HUDEP-2 (cell line): Measurements from ENCODE around the gene CENPF.
"Not testable (repeated sequence)": the region's sequence is repeated elsewhere in the genome, so short reads cannot be mapped to it uniquely, and the experiment has no call there.

Experiments
- DNase-seq, 76 experiments: peaks; one replicate each; lab custom pipeline; 2025; ENCODE audit not compliant: unreplicated experiment in 76 of 76; lab: John Stamatoyannopoulos, UW

CENPF gene, protein sequence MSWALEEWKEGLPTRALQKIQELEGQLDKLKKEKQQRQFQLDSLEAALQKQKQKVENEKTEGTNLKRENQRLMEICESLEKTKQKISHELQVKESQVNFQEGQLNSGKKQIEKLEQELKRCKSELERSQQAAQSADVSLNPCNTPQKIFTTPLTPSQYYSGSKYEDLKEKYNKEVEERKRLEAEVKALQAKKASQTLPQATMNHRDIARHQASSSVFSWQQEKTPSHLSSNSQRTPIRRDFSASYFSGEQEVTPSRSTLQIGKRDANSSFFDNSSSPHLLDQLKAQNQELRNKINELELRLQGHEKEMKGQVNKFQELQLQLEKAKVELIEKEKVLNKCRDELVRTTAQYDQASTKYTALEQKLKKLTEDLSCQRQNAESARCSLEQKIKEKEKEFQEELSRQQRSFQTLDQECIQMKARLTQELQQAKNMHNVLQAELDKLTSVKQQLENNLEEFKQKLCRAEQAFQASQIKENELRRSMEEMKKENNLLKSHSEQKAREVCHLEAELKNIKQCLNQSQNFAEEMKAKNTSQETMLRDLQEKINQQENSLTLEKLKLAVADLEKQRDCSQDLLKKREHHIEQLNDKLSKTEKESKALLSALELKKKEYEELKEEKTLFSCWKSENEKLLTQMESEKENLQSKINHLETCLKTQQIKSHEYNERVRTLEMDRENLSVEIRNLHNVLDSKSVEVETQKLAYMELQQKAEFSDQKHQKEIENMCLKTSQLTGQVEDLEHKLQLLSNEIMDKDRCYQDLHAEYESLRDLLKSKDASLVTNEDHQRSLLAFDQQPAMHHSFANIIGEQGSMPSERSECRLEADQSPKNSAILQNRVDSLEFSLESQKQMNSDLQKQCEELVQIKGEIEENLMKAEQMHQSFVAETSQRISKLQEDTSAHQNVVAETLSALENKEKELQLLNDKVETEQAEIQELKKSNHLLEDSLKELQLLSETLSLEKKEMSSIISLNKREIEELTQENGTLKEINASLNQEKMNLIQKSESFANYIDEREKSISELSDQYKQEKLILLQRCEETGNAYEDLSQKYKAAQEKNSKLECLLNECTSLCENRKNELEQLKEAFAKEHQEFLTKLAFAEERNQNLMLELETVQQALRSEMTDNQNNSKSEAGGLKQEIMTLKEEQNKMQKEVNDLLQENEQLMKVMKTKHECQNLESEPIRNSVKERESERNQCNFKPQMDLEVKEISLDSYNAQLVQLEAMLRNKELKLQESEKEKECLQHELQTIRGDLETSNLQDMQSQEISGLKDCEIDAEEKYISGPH (N-terminal part only)

DNA sequence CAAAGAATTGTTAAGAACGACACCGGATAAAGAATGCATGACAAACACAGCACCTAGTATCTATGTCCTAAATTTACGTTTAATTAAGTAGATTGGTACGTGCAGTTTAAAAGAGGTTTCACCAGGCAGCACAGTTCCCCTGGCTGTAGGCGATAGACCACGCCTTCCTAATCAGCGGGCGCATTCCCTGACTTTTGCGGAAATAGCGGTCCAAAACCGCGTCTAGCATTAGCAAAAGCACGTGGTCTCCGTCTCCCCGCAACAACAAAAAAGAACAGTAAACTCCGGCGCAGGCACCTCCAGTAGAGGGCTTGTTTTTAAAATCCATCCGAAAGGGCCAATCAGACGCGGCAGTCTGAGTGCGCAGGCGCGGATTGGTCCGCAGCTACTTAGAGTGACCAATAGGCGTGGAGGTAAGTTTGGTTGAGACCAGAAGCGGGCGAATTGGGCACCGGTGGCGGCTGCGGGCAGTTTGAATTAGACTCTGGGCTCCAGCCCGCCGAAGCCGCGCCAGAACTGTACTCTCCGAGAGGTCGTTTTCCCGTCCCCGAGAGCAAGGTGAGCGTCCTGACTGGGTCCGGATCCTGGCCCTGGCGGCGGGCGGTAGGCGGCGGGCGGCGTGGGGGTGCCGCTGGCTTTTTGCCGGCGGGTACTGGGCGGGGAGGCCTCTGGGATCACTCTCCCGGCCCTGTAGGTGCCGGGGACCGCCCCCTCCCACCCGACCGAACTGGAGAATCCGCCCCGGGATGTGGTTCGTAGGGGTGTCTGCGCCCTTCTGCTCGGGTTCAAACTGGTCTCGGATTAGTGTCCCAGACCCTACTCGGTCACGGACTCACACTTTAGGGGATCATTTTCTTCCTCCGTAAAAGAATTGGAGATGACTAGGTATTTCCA lies at the start of gene CENPF:
TSS of gene CENPF (plus strand) at position 432 of the 894 bp plus-strand sequence. CDS start 10,560 bp downstream, outside the sequence.
- DNase-seq: peak in 75 of 76 experiments; percentile 30 to 98 (median 93)

DNA sequence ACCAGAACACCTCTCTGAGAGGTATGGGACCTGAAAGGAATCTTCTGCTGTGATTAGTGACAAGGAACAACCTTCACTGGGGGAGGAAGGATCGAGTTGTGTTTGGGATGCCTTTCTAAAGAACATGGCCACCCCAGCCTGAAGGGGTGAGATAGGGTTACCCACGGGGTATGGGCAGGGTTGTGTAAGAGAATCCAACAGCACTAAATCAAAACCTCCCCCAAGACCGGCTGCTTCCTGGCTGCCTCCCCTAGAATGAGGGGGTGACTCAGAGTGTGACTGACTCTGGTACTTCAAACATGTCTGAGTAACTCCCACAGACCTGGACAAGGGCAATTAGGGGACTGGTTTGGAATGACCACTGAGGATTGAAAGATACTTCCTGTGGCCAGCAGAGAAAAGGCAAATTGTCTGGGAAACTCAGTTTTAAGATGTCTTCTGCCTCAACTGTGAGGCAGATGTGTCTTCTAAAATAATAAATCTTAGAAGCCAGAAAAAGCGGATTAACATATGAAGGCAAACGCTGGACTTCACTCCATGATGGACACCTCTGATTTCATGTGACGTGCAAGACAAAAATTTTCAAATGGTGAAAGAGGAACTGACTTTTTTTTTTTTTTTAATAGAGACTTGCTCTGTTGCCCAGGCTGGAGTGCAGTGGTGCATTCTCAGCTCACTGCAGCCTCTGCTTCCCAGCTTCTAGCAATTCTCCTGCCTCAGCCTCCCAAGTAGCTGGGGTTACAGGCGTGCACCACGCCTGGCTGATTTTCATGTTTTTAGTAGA lies 44.9 kb upstream of the CENPF start:
- DNase-seq: no peak

DNA sequence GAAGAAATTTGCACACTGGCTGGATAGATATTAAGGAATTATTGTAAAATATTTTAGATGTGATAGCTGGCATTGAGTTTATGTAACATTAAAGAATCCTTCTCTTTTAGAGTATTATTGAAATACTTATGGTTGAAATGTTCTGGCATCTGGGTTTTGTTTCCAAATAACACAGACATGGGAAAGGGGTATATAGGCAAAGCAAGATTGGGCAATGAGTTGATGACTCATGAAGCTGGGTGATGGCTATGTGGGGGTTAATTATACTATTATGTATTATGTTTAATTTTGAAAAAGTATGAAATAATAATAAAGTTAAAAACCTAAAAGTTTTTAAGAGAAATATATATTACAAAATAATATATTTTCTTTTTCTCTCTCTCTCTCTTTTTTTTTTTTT lies 39.1 kb upstream of the CENPF start:
- DNase-seq: no peak

DNA sequence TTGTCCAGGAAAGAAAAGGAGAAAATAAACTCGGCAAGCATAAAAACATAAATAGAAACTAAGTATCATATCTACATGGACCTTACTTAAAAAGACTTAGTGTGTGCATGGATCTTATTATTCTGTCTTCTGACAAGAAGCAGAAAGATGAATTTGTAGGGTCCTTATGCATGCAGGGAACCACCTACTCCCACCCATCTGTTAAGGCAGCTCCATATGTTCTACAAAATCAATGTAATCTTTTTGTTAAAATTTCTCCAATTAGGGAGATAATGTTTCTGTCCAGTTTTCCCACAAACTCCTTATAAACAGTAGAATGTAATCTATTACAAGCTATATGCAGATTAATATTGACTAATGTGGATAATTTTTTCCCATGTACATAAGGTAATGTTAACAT lies 37.7 kb upstream of the CENPF start:
- no peak for DNase-seq

DNA sequence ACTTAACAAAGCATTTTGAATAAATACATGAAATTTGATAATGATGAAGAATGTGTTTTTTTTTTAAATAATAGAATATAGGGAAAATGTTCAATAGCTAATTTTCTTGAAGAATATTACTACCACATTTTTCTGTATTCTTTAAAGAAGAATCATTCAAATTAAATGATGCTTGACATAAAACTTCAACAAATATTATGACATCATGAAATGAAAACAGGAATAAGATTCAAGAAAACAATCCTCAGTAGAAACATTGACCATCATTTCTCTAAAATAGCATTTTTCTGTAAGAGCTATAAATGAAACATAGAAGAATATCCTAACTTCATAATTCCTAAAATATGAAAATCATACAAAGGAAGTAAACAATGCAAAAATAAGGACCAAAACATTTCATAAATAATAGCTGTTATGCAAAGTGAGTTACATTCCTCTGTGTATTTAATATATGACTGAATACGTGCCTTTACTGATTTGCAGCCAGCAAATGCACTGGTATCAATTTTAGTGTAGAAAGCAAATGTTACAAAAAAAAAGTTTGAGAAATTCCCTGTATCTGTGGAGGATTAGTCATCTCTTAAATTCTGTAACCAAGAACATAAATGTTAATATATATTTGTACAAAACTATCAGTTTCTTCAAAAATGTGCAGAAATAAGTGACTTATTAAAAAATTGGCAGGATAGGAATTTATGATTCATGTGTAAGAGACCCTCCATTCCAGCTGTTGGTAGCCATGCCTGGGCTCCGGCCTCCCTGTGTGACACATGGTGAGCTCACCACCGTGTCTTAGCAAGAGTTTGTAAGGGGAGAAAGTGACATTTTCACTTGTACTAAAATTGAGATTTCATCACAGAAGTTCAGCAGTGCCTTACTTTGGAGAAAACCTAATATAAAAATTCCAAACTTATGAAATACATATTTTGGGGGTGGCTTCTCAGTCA lies 36.6 kb upstream of the CENPF start:
- no peak for DNase-seq

DNA sequence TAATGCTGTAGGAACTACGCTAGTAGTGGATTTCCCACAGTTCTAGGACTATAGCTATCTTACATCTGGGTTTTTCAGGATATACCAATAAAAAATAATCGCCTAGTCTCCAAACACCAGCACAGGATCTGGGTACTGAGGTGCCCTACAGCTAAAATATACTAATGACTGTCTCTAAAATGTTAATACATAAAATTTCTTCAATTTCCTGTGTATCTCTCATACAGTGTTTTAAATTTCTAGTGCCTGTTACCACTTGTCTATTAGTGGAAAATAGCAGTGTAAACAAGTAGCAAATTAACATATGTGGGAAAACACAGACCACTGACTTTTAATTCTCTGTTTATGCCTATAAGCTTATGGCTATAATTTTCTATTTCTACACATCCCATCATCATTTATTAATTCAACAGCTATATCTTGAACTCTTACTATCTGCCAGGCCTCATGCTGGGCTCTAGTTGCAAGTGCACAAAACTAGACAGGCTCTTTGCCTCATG lies 35.5 kb upstream of the CENPF start:
- DNase-seq: no peak

DNA sequence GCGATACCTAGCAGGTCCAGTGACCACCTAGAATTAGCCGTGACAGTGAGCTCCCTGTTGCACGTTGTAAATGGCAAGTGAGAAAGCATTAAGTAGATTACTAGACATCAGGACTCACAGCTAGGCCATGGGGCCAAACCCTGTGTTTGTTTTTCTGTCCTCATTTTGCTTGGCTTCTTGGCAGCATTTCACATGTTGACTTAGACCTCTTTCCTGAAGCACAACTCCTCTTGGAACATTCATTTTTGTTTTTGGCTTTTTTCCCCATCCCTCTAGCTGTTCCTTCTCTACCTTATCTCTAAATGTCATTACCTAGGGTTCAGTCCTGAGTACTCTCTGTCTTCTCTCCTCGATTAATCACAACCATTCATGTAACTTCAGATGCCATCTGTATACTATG lies 34.7 kb upstream of the CENPF start:
- no peak for DNase-seq

DNA sequence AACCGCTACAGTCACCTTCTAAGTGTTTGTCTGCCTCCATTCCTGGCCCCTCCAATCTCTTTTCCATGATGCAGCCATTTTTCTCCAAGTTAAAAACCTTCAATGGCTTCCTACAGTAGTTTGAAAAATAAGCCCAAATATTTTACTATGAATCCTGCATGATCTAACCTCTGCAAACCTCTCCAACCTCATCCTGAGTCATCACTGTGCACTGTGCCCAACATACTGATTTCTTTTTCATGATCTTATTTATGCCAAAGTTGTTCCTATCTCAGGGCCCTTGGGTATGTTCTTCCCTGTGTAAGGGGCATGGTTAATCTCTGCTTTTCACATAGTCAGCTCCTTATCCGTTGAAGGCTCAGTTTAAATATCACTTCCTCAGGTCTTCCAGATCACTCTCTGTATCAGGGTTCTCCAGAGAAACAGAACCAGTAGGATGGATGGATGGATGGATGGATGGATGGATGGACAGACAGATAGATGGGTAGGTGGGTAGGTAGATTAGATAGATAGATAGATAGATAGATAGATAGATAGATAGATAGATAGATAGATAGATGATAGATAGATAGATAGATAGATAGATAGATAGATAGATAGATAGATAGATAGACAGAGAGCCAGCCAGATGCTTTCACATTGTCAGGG lies 33.5 kb upstream of the CENPF start:
- no peak for DNase-seq

DNA sequence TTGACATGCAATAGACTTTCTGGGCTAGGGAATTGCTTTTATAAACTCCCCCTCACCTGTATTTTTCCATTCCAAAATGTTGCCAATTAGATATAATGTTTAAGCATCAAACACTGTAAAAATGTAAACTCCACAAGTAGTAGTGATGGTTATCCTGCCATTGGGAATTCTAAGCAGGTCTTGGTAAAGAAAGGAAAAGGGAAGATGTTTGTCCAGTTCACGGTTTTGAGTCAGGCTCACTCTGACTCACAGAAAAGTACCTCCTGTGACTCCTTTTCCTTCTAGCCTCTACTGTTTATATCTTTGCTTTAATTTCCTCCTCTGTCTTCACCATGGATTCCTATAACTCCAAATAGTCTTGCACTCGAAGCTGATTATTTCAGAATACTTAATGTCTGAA lies 32.6 kb upstream of the CENPF start:
- no peak for DNase-seq

DNA sequence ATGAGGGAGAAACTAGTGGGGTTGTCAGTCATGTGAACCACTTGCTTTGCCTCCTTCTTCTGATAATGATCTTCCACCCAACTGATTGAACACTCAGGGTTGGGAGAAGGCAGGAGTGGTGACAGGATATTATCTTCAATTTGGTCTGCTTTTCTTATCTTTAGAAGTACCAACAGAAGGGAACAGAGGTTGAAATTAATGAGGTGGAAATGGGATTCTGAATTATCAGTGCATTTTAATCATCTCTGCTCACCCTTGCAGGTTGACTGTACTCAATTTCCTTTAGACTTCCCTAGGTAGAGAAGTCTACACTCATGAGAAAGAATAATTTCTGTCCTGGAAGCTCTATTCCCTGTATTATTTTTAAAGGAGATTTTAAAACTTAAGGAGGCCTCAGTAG lies 31.7 kb upstream of the CENPF start:
- no peak for DNase-seq

DNA sequence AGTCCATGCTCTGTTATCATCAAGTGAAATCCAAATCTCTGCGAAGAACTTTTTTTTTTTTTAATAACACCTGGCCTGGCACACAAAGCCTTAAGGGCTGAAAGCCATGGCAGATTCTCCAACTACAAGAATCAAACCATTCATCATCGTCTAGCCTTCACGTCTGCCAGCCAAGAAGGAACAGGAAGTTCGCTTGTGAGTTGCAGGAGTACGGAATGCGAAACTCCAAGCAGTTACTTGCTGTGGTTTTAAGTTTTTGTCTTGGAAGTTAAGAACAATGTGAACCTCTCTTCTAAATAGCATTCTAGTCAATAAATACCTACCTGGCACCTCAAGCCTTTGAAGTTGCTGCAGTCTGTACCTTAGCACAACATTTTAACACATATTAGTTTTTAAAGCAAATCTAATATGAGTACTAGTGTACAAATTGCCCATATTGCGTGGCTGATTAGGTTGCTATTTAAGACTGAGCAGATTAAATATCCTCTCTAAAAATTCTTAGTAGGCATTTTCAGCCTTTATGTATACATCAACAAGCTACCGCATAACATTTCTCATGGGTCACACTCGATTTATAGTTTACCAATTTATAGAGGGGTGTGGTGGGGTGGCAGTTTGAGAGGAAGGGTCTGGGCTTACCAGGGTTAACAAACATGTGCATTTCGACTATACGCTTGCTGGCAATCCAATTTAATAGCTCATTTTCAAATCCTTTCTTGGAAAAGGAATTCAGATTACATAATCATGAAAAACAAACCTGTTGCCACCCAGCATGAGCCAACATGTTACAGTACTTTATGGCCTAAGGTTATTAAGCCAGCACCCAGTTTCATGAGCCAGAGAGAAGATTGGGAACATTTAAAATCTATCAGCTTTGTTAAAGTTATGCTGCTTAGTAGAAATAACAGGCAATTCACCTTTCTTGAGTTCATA lies 29.3 kb upstream of the CENPF start:
- no peak for DNase-seq

DNA sequence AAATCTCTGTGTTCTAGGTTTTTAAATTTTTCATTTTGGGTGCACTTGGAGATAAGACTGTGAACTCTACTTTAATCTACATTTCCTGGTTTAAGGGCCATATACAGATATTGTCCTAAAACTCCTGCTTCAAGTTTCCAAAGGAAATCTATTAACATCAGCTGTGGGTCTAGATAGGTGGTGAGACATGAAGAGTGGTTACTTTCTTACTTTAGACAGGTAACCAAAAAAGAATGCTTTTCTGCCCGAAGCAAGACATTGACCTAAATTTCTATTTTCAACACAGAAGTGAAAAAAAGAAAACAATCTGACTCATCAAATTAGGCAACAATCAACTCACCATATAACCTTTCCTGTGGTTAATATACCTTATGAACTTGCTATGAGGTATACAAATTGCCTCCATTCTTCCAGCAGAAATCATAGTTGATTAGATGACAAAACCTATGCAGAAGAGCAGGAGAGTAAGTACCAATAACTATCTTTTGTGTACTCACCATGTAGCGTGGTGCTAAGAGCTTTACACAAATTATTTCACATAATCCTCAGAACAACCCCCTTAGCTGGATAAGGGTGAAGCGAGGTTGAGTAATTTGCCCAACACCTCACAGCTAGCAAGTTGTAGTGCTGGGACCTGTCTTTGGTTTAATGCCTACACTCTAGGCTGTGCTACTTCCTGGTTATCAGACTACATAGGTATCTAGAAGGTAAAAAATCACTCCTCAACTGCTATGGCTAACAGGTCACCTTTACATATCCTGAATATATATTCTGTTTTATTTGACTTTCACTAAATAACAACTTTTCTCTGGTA lies 28.2 kb upstream of the CENPF start:
- DNase-seq: no peak

DNA sequence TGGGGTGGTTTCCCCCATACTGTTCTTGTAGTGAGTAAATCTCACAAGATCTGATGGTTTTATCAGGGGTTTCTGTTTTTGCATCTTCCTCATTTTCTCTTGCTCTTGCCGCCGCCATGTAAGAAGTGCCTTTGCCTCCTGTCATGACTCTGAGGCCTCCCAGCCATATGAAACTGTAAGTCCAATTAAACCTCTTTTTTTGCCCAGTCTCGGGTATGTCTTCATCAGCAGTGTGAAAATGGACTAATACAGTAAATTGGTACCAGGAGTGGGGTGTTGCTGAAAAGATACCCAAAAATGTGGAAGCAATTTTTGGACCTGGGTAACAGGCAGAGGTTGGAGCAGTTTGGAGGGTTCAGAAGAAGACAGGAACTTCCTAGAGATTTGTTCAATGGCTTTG lies 26.9 kb upstream of the CENPF start:
- DNase-seq: not testable (repeated sequence)

DNA sequence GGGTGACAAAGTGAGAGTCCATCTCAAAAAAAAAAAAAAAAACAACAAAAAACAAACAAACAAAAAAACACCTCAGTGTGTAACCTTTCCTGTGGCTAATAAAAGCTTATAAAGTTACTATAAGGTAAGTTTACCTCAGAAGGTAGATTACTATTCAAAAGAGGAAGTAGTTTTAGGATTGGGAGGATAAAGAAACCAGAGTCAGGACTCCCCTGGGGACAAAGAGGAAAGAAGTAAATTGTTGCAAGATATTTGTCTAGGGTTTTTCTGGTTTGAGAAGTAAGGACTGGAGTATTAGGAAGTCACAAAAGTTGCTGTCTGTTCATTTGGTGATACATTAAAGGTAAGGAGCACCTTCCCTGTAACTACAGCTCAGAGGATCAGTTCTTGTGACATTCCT lies 23.8 kb upstream of the CENPF start:
- no peak for DNase-seq

DNA sequence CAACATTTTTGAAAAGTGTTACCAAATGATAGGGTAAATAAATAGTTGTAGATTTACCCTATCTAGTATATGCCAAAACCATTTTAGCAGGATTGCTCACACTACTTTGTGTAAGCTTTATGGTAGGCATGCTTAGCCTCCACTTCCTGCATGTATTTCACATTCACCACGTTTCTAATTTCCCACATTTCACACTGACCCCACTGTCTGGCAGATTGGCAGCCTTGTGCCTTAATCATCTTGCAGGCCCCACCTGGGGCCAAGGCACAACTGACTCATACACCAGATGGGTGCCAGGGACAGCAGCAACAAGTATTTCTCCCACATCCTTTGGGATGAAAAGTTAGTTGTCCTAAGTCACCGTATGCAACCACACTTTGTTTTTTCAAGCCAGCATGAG lies 21.2 kb upstream of the CENPF start:
- no peak for DNase-seq
